Measurements from ENCODE around the gene PNPT1.
A peak's percentile ranks its signal among the peaks of the same experiment; 100 is the strongest.

PNPT1 gene

GRCh38 chr2:55672630-55673029 is 21.0 kb downstream of the PNPT1 start:
- no peak for DNase-seq

DNA sequence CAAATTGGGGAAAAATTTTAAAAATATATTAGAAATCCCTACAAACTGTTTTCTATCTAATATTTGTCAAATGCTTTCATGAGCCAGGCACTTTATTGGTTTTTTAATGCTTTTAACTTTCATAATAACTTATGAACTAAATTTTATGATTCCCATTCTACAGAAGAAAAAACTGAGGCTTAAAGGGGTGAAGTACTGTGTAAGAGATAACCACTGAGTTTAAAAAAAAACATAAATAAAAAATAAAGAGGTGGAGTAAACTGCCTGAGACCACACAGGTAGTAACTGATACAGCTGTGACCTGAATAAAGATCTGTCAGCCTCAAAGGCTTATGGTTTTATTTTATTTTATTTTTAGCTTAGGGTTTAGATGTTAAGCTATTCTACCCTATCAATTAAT is 24.7 kb downstream of the PNPT1 start:
- no peak for DNase-seq

GRCh38 chr2:55653255-55653654 is 40.4 kb downstream of the PNPT1 start:
- no peak for DNase-seq

DNA sequence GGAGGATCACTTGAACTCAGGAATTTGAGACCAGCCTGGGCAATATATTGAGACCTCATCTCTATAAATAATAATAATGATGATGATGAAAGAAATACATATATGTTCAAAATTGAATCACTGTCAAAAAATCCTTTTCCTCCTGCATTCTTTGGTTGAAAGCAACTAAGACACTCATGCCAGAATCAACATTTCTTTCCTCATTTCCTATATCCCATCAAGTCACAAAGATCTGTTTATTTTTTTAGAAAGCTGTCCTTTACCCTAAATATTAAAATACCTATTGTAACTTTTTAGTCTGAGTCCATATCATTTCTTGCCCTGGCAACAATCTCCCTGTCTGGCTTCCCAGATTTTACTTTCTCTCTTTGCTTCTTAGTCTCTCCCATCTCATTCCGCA is 44.4 kb downstream of the PNPT1 start:
- DNase-seq = no peak

DNA sequence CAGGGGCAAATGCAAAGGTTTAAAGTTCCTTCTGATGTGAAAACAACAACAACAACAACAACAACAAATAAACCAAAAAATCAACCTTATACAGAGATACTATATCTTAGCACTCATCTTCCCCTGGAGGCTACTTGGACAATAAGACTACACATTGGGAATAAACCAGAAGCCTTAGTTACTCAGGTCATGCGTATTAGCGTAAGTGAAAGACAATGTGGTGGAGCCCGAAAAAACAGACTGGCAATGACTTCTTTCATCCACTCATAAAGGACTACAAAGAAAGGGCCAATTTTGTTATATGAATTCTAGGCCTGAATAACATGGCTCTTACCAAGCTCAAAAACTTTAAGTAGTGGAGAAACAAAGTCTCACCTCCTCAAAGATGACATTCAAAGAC is 56.8 kb downstream of the PNPT1 start:
- DNase-seq = no peak

- DNase-seq = no peak
These were observed 64.7 kb downstream of the PNPT1 start for GRCh38 chr2:55628931-55629330.

DNA sequence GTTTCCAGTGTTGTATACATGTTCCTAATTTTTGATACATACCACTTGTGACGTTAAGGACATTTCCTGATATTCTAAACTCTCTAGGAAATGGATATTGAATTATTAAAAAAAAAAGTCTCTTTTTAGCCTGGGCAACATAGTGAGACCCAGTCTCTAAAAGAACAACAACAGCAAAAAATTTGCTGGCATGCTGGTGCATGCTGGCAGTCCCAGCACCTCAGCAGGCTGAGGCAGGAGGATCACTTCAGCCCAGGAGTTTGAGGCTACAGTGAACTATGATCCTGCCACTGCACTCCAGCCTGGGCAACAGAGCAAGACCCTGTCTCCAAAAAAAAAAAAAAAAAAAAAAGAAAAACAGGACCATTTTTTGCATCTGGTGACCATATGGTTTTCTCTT is 65.7 kb downstream of the PNPT1 start:
- DNase-seq = no peak

DNA sequence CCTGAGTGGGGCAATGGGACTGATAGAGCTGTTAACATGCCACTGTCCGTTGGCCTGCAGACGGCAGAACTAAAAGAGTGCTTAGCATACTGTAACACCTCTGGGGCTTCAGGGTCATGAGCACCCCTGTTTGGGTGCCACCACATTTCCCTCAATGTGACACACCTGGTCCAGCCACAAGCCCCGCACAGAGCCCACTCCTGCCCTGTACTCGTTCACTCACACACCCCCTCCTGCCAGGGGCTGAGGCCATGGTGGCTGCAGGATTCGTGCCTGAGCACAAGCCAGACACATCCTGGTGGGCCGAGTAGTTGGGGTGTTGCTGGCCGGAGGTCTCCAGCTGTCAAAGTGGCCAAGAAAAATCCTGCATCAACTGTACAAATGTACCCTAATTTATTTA is 71.8 kb downstream of the PNPT1 start:
- DNase-seq = no peak

- no peak for DNase-seq
These were observed 73.4 kb downstream of the PNPT1 start for GRCh38 chr2:55620123-55620779.

- peak in 56 of 58 donors; percentile 1 to 74 (median 48) for DNase-seq
These were observed 75.2 kb downstream of the PNPT1 start for GRCh38 chr2:55618275-55619055.

DNA sequence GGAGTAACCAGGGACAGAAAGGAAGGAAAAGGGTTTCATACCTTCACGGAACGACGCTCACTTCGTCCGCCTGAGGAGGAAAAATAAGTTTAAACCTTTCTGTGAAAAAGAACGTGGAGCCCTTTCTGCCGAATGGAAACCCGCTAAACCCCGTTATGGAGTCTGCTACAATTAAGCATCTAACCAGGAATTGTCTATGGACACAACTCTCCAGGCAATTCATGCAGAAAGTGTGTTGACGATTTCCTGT is 75.7 kb downstream of the PNPT1 start:
- DNase-seq = peak in 1 of 58 donors; percentile 43

DNA sequence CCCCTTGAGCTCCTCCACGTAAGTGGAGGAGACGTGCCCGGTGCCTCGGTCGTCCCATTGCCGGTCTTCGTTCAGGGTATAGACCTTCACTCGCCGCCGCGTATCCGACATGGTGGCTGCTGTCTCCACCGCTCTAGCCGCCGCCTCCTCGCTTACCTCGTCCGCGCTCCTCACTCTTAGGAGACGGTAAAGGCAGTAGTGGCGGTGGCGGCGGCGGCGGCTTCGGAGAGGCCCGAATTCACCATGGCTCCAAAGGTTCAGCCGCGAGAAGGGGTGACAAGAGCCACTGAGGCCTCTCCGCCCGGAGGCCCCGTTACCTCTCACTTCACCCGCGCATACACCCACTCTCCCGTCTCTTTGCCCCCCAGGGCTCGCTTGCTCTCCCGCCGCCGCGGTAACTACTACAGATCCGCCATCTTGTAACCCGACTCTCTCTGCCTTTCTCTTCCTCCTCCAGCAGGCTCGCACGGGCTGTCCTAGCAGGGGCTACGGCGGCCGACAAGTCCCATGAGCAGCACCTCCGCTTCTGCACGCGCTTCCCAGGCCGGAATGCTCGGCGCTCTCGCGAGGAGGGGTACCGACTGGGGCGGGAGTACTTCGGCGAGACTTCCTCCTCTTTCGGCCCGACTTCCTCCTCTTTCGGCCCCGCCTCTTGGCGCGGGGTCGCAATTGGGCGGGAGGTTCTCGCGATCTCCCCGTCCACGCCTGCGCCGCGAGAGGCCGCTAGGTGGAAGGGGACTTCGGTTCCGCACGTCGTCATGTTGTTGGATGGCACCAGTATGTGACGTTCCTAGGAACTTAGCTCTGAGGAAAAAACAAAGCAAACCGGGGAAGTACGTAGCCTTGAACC is 76.2 kb downstream of the PNPT1 start, which contains the start of gene PPP4R3B:
PPP4R3B (minus strand) TSS at position 448 of the 850 bp plus-strand sequence; CDS start at position 111, 337 bp downstream.
- peak; percentile 85 to 100 (median 99) for DNase-seq

- peak in 8 of 58 donors; percentile 22 to 64 (median 40) for DNase-seq
These were observed 77.0 kb downstream of the PNPT1 start for GRCh38 chr2:55616551-55617174.

- no peak for DNase-seq
These were observed 81.6 kb downstream of the PNPT1 start for GRCh38 chr2:55611997-55612396.

DNA sequence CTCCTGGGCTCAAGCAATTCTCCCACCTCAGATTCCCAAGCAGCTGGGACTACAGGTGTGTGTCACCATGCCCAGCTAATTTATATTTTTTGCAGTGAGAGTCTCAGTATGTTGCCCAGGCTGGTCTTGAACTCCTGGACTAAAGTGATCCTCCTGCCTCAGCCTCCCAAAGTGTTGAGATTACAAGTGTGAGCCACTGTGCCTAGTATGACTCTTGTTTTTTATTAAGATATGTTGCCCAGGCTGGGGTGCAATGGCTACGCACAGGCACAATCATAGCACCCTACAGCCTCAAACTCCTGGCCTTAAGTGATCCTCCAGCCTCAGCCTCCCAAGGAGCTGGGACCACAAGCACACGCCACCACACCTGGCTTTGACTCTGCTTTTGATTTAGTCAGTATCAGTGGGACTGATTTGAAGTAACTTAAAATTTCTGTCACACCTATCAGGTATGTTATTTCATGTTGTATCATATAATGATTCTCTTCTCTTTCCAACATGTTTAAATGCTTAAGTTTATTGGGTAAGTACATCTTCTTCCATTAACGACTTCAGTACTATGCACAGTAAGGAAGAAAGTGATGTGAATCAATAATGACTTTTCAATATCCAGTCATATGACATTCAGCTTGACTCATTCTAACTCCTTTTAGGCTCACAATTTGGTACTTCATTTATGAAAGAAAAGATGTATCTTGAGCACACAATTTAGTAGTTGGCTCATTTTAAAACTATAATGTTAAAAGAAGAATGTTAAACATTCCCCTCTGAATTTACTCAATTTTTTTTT is 82.5 kb downstream of the PNPT1 start:
- DNase-seq = no peak

DNA sequence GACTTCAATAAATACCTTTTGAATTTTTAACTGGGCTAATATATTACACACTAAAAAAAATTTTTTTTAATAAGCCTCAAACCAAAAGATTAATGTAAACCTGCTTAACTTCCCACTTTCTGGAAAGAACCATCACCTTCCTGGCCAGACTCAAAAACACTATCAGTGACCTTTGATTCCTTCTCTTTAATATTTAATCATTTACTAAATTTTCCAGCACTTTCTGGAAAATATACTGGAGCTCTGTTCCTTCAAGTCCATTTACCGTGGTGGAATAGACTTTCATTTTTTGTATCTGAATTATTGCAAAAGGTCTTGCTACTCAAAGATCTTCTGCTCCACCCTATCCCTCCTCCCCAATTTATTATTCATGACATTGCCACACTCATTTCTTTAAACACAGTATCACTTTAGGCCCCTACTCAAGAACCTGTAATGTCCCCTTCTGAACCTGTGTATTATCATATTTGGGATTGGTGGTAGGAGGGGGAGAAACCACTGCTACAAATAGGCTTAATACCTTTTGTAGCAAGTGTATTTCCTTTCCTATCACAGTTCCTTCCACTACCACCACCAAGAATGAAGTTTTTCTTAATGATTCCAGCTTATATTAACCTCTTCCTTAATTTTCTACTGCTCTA is 83.6 kb downstream of the PNPT1 start:
- DNase-seq = no peak

- DNase-seq = no peak
These were observed 84.3 kb downstream of the PNPT1 start for GRCh38 chr2:55609193-55609794.

GRCh38 chr2:55607717-55608116 is 85.9 kb downstream of the PNPT1 start:
- DNase-seq = no peak

- no peak for DNase-seq
These were observed 89.5 kb downstream of the PNPT1 start for GRCh38 chr2:55604027-55604565.

DNA sequence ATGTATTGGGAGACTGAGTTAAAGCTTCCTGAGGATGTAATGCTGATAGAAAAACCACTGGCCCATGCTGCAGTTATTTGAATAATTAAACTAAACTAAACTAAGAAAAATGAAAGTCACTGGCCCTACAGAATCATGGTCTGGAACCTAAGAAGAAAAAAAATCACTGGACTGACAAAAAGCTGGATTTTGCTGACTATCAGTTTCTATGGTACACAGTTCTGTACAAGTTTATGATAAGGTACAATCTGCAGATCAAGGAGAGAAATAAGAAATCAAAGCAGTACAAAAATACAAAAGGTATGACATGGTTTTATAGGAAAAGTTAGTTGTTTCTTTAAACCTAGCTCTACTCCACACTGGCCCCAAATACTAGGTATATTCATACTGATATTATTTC is 91.8 kb downstream of the PNPT1 start:
- no peak for DNase-seq

Data from anterior cingulate cortex (tissue), 58 donors.